NT2/D1 (cell line): ENCODE measurements around the gene SLC2A2.

Source experiments
- DNase-seq: peaks from one replicate; pipeline ENCODE4 v3.0.0-alpha.2; 2011; ENCODE audit warnings: low read depth, low spot score
- H3K27me3 ChIP-seq: 2 replicates; pipeline ENCODE4 v1.6.0; 2011; ENCODE audit warnings: mild to moderate bottlenecking; ENCODE audit not compliant: insufficient read length, insufficient read depth
- H3K36me3 ChIP-seq: 2 replicates; pipeline ENCODE4 v1.6.1; 2011; ENCODE audit warnings: mild to moderate bottlenecking, low read length, mixed read lengths; ENCODE audit not compliant: insufficient read depth, insufficient read length
- H3K4me1 ChIP-seq: 2 replicates; pipeline ENCODE4 v1.5.1; 2011; ENCODE audit not compliant: insufficient read depth, insufficient read length
- H3K4me3 ChIP-seq: 2 replicates; pipeline ENCODE4 v1.5.1; 2011; ENCODE audit warnings: low read depth; ENCODE audit not compliant: insufficient read length
- H3K9ac ChIP-seq: 2 replicates; pipeline ENCODE4 v1.6.0; 2011; ENCODE audit warnings: low read depth; ENCODE audit not compliant: insufficient read length
- H3K9me3 ChIP-seq: 2 replicates; pipeline ENCODE4 v1.5.1; 2011; ENCODE audit warnings: mild to moderate bottlenecking, low read length; ENCODE audit not compliant: insufficient read depth
- SUZ12 ChIP-seq: IDR thresholded peaks from 2 replicates; pipeline ENCODE4 v1.6.1; 2011; ENCODE audit not compliant: insufficient read length, insufficient read depth; ENCODE audit errors: extremely low read depth
- YY1 ChIP-seq: IDR thresholded peaks from 2 replicates; pipeline ENCODE4 v1.6.1; 2011; ENCODE audit not compliant: insufficient read length, insufficient read depth
- ZNF274 ChIP-seq: IDR thresholded peaks from 2 replicates; pipeline ENCODE4 v1.6.1; 2011; ENCODE audit warnings: mild to moderate bottlenecking, low read depth, low read length

SLC2A2 gene

DNA sequence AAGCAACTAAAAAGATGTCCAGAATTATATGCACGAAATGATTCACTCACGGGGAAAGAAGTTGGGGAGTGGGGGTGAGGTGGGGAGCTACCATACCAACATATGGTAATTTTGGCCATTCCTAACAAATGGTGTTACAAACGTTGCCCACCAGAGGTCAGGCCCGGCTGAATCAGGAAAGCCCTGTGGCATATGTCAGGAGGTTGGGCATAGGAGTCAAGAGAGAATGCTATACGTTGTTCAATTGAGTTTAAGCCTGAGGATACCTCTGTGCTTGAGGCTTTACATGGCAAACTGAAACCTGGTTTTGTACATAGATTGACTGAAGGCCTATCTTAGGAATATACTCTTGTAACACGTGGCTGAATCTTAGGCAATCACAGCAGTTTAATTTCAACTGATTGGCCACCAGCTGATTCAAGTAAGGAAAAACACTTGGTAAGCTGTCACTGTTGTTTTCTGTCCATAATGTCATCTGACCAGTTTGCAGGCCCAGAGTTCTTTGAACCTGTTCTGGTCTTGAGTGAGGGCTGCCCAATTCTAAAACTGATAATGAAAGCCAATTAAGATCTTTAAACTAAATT lies 23.4 kb upstream of the SLC2A2 start:
- Histone ChIP-seq H3K9ac (no peak overlapping the region), H3K9me3 (no peaks in the 10 kb centered on the region), H3K4me3 (no peak overlapping the region), H3K27me3 (no peaks in the 10 kb centered on the region), H3K4me1 (no peaks in the 10 kb centered on the region), H3K36me3 (no peaks in the 10 kb centered on the region)
- TF ChIP-seq SUZ12 (no peak), YY1 (no peak), ZNF274 (no peak)
- peak; percentile 39 for DNase-seq

DNA sequence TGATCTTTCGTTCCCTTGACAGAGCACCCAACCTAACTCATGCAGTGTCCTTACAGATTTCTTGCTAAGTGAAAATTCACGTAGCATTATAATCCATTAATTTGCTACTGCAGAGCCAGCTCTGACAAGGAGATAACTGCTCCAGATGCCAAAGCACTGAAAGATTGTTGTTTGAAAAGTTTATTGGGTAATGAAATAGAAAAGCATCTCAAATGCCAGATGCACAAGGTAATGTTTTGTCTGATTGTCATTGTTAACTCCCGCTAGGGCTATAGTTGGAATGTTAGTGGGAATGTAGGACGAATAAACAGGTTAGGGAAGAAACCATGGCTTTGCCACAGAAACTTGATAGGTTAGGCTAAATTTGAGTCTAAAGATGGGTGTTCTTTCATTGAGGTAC lies 20.2 kb upstream of the SLC2A2 start:
- DNase-seq: no peak
- no peaks in the 10 kb centered on the region for H3K4me1 ChIP-seq
- TF ChIP-seq ZNF274: no peak
- no peak for TF ChIP-seq YY1
- no peak for TF ChIP-seq SUZ12
- H3K9me3 ChIP-seq: no peaks in the 10 kb centered on the region
- no peaks in the 10 kb centered on the region for H3K27me3 ChIP-seq
- no peak overlapping the region for H3K9ac ChIP-seq
- H3K4me3 ChIP-seq: no peak overlapping the region
- no peaks in the 10 kb centered on the region for H3K36me3 ChIP-seq

DNA sequence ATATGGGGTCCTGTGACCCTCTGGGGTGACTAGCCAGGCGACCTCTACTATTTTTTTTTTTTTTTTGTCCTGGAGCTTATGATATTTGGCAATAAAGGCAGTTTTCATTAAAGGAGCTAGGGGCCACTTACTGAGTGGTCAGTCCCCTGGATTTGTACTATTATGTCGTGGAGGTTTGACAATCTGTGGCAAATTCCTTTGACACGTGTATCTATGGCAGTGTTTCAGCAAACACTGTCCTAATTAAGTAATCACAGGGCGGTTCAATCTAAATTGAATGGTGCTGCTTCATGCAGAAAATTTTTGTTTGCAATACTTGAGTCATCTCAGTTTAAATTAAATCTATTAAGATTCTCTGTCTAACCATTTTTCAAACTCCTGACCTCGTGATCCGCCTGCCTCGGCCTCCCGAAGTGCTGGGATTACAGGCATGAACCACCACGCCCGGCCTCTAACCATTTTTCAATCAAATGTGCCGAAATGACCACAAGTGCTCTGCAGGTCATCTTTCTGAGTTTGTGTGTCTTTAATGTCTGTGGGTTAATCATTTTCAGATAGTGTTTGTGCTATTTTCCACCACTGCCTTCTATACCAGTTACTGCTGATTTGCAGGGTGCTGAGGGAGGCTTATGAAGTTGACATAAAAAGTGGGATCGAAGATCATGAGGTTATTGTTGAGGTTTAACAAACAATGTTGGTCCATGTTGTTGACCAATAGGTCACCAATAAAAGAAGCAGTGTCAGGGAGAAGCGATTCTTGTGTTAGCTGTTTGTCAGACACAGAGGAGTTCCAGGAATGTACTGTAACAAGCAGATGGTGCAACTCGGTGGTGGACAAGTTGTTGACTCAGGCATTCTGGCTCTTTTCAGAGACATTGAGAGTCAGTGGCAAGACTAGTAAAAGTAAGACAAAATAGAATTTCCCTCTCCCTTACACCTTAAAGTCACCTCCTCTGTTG lies 18.6 kb upstream of the SLC2A2 start:
- Histone ChIP-seq H3K4me3 (no peak overlapping the region), H3K9ac (no peak overlapping the region), H3K4me1 (no peaks in the 10 kb centered on the region), H3K36me3 (no peaks in the 10 kb centered on the region), H3K9me3 (no peaks in the 10 kb centered on the region), H3K27me3 (no peaks in the 10 kb centered on the region)
- TF ChIP-seq SUZ12: no peak
- no peak for TF ChIP-seq ZNF274
- TF ChIP-seq YY1: no peak
- DNase-seq: no peak

DNA sequence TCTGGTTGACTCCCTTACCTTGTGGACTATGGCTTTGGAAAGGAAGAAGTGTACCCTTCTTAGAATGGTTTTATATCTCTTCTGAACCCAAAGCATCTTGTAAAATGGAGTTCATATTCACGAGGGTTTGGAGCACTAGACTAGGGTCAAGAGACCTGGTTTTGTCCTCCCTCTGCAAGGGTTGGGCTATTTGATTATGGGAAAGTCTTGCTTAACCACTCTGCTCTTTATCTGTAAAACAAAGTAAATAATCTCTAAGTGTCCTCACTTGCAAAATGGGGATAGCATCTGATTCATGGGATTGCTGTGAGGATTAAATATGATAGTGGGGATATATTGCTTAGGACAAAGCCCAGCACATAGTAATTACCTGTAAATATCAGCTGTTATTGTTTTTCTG lies 17.9 kb upstream of the SLC2A2 start:
- no peaks in the 10 kb centered on the region for H3K27me3 ChIP-seq
- DNase-seq: no peak
- no peaks in the 10 kb centered on the region for H3K9me3 ChIP-seq
- no peaks in the 10 kb centered on the region for H3K36me3 ChIP-seq
- TF ChIP-seq YY1: no peak
- H3K4me1 ChIP-seq: no peaks in the 10 kb centered on the region
- no peak overlapping the region for H3K9ac ChIP-seq
- H3K4me3 ChIP-seq: no peak overlapping the region

DNA sequence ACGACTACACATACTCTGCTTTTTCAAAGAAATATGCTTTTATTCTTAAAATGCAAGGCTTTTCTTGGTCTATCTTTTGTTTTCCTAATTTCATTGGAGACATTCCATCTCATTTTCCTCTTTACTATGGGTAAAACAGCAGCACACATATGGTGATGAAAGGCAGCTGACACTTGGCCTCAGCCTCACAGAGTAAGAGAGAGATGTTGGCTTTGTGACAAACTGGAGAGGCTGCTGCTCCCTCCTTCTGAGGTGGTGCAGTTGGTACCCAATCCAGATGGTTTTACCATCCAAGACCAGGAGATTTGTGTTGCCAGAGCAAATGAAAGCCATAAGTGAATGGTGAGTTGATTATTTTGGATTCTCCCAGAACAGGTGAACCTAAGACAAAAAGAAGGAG lies 13.2 kb upstream of the SLC2A2 start:
- no peak overlapping the region for H3K9ac ChIP-seq
- no peaks in the 10 kb centered on the region for H3K9me3 ChIP-seq
- H3K4me3 ChIP-seq: no peak overlapping the region
- no peak for TF ChIP-seq SUZ12
- TF ChIP-seq YY1: no peak
- TF ChIP-seq ZNF274: no peak
- H3K4me1 ChIP-seq: no peaks in the 10 kb centered on the region
- H3K36me3 ChIP-seq: no peaks in the 10 kb centered on the region
- DNase-seq: no peak
- H3K27me3 ChIP-seq: no peaks in the 10 kb centered on the region

DNA sequence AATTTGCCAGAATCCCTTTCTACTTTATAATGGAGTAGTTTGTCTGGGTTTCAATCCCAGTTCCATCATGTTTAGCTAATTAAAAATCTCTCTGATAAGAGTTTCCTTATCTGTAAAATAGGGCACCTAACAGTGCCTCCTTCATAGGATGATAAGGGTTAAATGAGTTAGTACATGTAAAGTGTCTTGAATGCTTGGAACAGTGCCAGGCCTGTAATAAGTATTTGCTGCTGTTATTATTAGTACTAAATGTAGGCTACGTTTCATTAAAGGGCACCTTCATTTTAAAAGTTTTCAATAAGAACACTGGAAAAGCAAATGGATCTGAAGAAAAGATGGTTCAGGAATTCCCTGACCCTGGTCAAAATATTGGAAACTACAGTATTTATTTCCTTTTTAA lies 11.8 kb upstream of the SLC2A2 start:
- no peak overlapping the region for H3K9ac ChIP-seq
- TF ChIP-seq SUZ12 (no peak), ZNF274 (no peak), YY1 (no peak)
- DNase-seq: no peak

DNA sequence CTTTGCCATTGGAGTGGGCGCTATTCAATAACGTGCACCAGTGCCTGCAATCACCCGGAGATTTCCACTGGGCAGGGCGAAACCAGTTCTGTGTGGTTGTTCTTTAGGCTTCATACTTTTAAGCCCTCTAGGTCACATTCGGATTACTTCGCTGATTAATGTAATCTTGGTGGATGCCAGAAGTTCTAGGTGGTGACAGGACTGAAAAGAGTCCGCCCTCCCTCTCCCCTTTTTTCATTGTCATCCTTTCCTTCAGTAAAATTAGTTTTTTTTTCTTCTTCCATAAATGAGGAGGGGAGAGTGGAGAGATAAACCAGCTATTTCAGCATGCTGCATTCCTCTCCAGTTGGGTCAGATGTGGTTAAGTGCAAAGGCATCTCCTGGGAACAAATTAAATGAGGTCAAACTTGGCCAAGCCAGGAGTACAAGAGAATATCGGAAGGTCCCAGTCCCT lies 2.3 kb upstream of the SLC2A2 start:
- H3K4me1 ChIP-seq: no peaks in the 10 kb centered on the region
- DNase-seq: no peak
- H3K36me3 ChIP-seq: no peaks in the 10 kb centered on the region
- H3K27me3 ChIP-seq: no peaks in the 10 kb centered on the region
- no peak overlapping the region for H3K9ac ChIP-seq
- H3K9me3 ChIP-seq: no peaks in the 10 kb centered on the region
- no peak overlapping the region for H3K4me3 ChIP-seq
- TF ChIP-seq YY1: no peak
- TF ChIP-seq ZNF274: no peak
- no peak for TF ChIP-seq SUZ12

More for the DNA sequence above, 11.8 kb upstream of the SLC2A2 start:
- H3K9me3 ChIP-seq: no peaks in the 10 kb centered on the region
- no peak overlapping the region for H3K4me3 ChIP-seq
- H3K4me1 ChIP-seq: no peaks in the 10 kb centered on the region
- H3K36me3 ChIP-seq: no peaks in the 10 kb centered on the region
- H3K27me3 ChIP-seq: no peaks in the 10 kb centered on the region
